GM10248 (cell line): ENCODE results near the gene LAMA1.

Experiments
- CTCF ChIA-PET: fragments of 300-600 bp; sonication (Branson Sonifier 250); formaldehyde crosslinking; extraction: SDS; loops from one replicate; lab custom pipeline; 2021; ENCODE audit warnings: antibody characterized with exemption; lab: Yijun Ruan, JAX
- POLR2A ChIA-PET: fragments of 350-650 bp; sonication (Branson Sonifier 250); formaldehyde crosslinking; extraction: SDS; loops from one replicate; lab custom pipeline; 2020; ENCODE audit warnings: antibody characterized with exemption; lab: Yijun Ruan, JAX
- DNase-seq: peaks from one replicate; pipeline ENCODE4 v3.0.0; 2012; ENCODE audit errors: extremely low spot score
- CTCF ChIP-seq: IDR thresholded peaks from 2 replicates; pipeline ENCODE4 v1.5.1; 2012; ENCODE audit warnings: mild to moderate bottlenecking, low read depth; ENCODE audit errors: extremely low read depth, missing control alignments, control extremely low read depth

Gene LAMA1

GRCh38 chr18:7025194-7025593, 92.4 kb downstream of the LAMA1 start:
- no peak for TF ChIP-seq CTCF
- POLR2A ChIA-PET: no interaction called here
- no peak for DNase-seq
- CTCF ChIA-PET: no interaction called here

- ChIA-PET POLR2A (no interaction called here), CTCF (no interaction called here)
- no peak for DNase-seq
- no peak for TF ChIP-seq CTCF
These were observed 94.0 kb downstream of the LAMA1 start for GRCh38 chr18:7023581-7023980.

GRCh38 chr18:7023063-7023580, 94.5 kb downstream of the LAMA1 start:
- ChIA-PET POLR2A (no interaction called here), CTCF (no interaction called here)
- TF ChIP-seq CTCF: no peak
- no peak for DNase-seq

- POLR2A ChIA-PET: no interaction called here
- TF ChIP-seq CTCF: no peak
- CTCF ChIA-PET: no interaction called here
- DNase-seq: no peak
These were observed 95.4 kb downstream of the LAMA1 start for GRCh38 chr18:7021994-7022840.

GRCh38 chr18:7020995-7021777, 96.4 kb downstream of the LAMA1 start:
- no peak for TF ChIP-seq CTCF
- no peak for DNase-seq
- ChIA-PET CTCF (no interaction called here), POLR2A (no interaction called here)

GRCh38 chr18:7017013-7017412, 100.6 kb downstream of the LAMA1 start:
- POLR2A ChIA-PET: no interaction called here
- CTCF ChIA-PET: no interaction called here
- DNase-seq: no peak
- TF ChIP-seq CTCF: no peak
